ENCODE measurements around the gene DLGAP4. TPM values are rescaled to one million over a fixed set of nuclear protein-coding genes. Genes with fewer than 3 reads are reported as not detected.

The DLGAP4 gene
- total RNA-seq, 1 donor: 18.1 TPM

- Histone ChIP-seq H2AFZ (ENCODE audit: low read length) (no peak overlapping the region), H3K27me3 (ENCODE audit: insufficient read depth, low read length) (peaks cover 5% of the 10 kb centered on the region), H3K4me3 (ENCODE audit: insufficient read depth, low read length) (no peak overlapping the region), H3K36me3 (ENCODE audit: insufficient read depth, low read length) (no peaks in the 10 kb centered on the region), H4K20me1 (ENCODE audit: insufficient read depth, low read length) (no peaks in the 10 kb centered on the region), H3K4me1 (ENCODE audit: insufficient read depth, low read length) (no peaks in the 10 kb centered on the region), H3K27ac (ENCODE audit: low read depth, low read length) (no peak overlapping the region), H3K4me2 (ENCODE audit: insufficient read depth, low read length) (no peak overlapping the region), H3K9me3 (ENCODE audit: low read depth, low read length) (no peaks in the 10 kb centered on the region), H3K79me2 (ENCODE audit: insufficient read depth, low read length) (no peaks in the 10 kb centered on the region)
- TF ChIP-seq, protein P1, sequence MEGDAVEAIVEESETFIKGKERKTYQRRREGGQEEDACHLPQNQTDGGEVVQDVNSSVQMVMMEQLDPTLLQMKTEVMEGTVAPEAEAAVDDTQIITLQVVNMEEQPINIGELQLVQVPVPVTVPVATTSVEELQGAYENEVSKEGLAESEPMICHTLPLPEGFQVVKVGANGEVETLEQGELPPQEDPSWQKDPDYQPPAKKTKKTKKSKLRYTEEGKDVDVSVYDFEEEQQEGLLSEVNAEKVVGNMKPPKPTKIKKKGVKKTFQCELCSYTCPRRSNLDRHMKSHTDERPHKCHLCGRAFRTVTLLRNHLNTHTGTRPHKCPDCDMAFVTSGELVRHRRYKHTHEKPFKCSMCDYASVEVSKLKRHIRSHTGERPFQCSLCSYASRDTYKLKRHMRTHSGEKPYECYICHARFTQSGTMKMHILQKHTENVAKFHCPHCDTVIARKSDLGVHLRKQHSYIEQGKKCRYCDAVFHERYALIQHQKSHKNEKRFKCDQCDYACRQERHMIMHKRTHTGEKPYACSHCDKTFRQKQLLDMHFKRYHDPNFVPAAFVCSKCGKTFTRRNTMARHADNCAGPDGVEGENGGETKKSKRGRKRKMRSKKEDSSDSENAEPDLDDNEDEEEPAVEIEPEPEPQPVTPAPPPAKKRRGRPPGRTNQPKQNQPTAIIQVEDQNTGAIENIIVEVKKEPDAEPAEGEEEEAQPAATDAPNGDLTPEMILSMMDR (IDR thresholded peaks at IDR 0.05; ENCODE audit: extremely low read depth, low read depth, low read length): no peak
- DNase-seq (ENCODE audit: insufficient read length, low spot score, missing footprints): no peak
Observed at GRCh38 chr20:36431604-36432003, 125.5 kb downstream of the DLGAP4 start.

- H3K9me3 ChIP-seq (ENCODE audit: low read depth, low read length): no peaks in the 10 kb centered on the region
- DNase-seq (ENCODE audit: insufficient read length, low spot score, missing footprints): no peak
- no peak overlapping the region for H2AFZ ChIP-seq (ENCODE audit: low read length)
Observed at GRCh38 chr20:36432096-36432495, 126.0 kb downstream of the DLGAP4 start.

GRCh38 chr20:36434383-36434782 lies 128.2 kb downstream of the DLGAP4 start:
- Histone ChIP-seq H3K27ac (ENCODE audit: low read depth, low read length) (no peak overlapping the region), H3K9me3 (ENCODE audit: low read depth, low read length) (no peaks in the 10 kb centered on the region), H3K4me3 (ENCODE audit: insufficient read depth, low read length) (no peak overlapping the region), H4K20me1 (ENCODE audit: insufficient read depth, low read length) (no peaks in the 10 kb centered on the region), H2AFZ (ENCODE audit: low read length) (no peak overlapping the region), H3K4me2 (ENCODE audit: insufficient read depth, low read length) (no peak overlapping the region), H3K79me2 (ENCODE audit: insufficient read depth, low read length) (no peaks in the 10 kb centered on the region), H3K27me3 (ENCODE audit: insufficient read depth, low read length) (peaks cover 7% of the 10 kb centered on the region), H3K36me3 (ENCODE audit: insufficient read depth, low read length) (no peaks in the 10 kb centered on the region), H3K4me1 (ENCODE audit: insufficient read depth, low read length) (no peaks in the 10 kb centered on the region)
- TF ChIP-seq, protein P1 (IDR thresholded peaks at IDR 0.05; ENCODE audit: extremely low read depth, low read depth, low read length): no peak
- DNase-seq (ENCODE audit: insufficient read length, low spot score, missing footprints): peak; percentile 62

More at GRCh38 chr20:36432096-36432495, 126.0 kb downstream of the DLGAP4 start:
- H3K27me3 ChIP-seq (ENCODE audit: insufficient read depth, low read length): peaks cover 9% of the 10 kb centered on the region
- no peaks in the 10 kb centered on the region for H3K79me2 ChIP-seq (ENCODE audit: insufficient read depth, low read length)
- no peak overlapping the region for H3K4me3 ChIP-seq (ENCODE audit: insufficient read depth, low read length)
- no peaks in the 10 kb centered on the region for H4K20me1 ChIP-seq (ENCODE audit: insufficient read depth, low read length)
- no peak overlapping the region for H3K27ac ChIP-seq (ENCODE audit: low read depth, low read length)
- TF ChIP-seq, protein P1 (IDR thresholded peaks at IDR 0.05; ENCODE audit: extremely low read depth, low read depth, low read length): no peak
- H3K4me1 ChIP-seq (ENCODE audit: insufficient read depth, low read length): no peaks in the 10 kb centered on the region
- no peaks in the 10 kb centered on the region for H3K36me3 ChIP-seq (ENCODE audit: insufficient read depth, low read length)
- no peak overlapping the region for H3K4me2 ChIP-seq (ENCODE audit: insufficient read depth, low read length)

DNA sequence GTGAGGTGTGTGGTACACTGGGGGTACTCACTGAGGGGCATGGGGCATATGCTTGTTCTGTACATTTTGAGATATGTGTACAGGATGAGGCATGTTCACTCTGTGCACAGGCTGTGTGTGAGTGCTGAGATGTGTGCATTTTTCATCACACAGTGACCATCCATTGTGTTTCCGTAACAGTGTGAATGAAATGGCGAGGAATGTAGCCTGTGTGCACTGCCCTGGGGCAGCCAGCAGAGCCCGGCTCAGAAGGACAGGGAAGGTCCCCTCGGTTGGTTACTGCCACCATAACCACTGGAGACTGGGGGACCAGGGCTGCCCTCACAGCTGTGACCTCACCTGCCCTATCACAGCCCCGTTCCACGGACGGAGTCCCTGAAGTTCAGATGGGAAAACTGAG lies 129.0 kb downstream of the DLGAP4 start:
- Histone ChIP-seq H3K27ac (ENCODE audit: low read depth, low read length) (no peak overlapping the region), H2AFZ (ENCODE audit: low read length) (no peak overlapping the region), H4K20me1 (ENCODE audit: insufficient read depth, low read length) (no peaks in the 10 kb centered on the region), H3K4me3 (ENCODE audit: insufficient read depth, low read length) (no peak overlapping the region), H3K4me2 (ENCODE audit: insufficient read depth, low read length) (no peak overlapping the region), H3K79me2 (ENCODE audit: insufficient read depth, low read length) (no peaks in the 10 kb centered on the region), H3K36me3 (ENCODE audit: insufficient read depth, low read length) (no peaks in the 10 kb centered on the region), H3K4me1 (ENCODE audit: insufficient read depth, low read length) (no peaks in the 10 kb centered on the region), H3K9me3 (ENCODE audit: low read depth, low read length) (no peaks in the 10 kb centered on the region), H3K27me3 (ENCODE audit: insufficient read depth, low read length) (peaks cover 7% of the 10 kb centered on the region)
- DNase-seq (ENCODE audit: insufficient read length, low spot score, missing footprints): peak; percentile 55
- TF ChIP-seq, protein P1 (IDR thresholded peaks at IDR 0.05; ENCODE audit: extremely low read depth, low read depth, low read length): no peak

All from osteoblast (primary cell).